ENCODE measurements around the gene IL22RA2.

IL22RA2 gene

DNA sequence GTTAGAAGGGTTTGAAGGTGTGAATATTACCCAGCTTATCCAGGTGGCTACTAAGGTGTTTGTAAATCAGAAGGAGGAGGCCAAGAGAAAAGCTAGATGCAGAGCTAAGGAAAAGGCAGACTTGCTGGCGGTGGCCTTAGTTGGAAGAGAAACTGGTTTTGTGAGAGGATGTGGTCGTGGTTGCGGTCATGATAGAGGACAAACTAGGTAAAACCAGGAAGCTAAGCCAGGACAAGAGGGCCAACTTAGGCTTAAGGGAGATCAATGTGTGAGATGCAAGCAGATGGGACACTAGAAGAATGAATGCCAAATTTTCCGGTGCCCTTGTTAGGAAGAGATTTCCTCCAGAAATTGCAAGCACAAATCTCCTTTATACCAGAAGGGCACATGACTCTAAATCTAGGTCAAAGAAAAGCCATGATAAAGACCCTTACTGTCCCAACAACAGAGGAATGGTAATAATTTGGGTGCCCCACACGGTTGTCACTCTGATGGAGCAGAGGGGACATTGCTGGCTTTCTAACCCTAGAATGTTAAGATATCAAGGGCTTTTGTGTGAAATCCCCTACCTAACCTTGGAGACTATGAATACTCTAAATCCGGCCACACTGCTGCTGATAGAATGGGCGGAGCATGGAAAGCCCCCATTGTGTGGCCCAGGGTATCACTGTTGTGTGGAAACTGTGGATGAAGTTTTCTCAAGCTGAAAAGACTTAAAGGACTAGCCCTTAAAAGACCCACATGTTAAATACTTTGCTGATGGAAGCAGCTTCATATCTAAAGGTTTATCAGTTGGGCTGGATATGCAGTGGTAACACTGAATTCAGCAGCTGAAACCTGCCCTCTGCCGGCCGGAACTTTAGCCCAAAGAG lies 7.8 kb downstream of the IL22RA2 start:
- peak; percentile 8 for DNase-seq

GRCh38 chr6:137163732-137164318 lies 9.6 kb downstream of the IL22RA2 start:
- no peak for DNase-seq

DNA sequence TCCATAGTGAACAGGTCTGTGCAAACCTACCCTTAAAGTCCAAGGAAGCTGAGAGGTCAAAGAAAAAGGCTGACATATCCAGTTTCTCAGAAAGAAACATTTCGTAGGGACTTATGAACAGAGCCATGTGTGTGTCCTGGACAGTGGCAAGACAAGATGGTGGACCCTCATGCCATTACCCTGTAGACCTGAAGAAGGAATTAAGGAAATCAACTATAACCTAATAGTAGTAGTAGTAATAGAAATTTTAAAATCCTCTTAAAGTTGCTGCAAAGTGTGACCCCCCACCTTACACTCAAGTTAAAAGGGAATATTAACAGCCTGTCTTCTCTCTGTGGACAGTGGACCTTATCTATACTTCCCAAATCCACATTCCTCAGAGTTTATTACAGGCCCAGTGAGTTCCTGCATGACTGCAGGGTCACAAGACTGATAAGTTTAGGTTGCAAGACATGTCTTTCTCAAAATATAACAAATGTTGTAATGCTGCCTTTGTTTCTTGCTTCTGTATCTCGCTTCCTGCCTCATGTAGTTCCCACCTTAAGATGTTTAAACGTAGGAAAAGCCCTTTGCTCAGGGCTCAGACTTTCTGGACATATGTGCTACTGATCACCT lies 10.6 kb downstream of the IL22RA2 start:
- no peak for DNase-seq

GRCh38 chr6:137161949-137162348 lies 11.5 kb downstream of the IL22RA2 start:
- no peak for DNase-seq

DNA sequence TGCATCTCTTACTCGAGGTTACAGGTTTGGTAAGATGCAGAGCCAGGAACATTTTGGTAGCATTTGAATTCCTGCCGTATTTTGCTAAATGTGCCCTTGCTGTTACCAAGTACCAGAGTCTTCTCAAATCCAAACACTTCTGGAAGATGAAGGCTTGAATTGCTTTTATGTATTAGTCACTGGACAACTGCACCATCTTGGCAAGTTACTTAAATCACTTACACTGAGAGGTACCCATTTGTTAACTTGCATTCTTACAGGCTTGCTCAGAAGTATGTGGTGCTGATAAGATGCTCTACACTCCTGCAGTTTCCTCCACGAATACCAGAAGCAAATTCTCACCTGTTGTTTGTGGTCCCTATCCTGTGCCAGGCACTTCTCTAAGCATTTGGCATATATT lies 12.7 kb downstream of the IL22RA2 start:
- no peak for DNase-seq

GRCh38 chr6:137159912-137160311 lies 13.5 kb downstream of the IL22RA2 start:
- DNase-seq: no peak

DNA sequence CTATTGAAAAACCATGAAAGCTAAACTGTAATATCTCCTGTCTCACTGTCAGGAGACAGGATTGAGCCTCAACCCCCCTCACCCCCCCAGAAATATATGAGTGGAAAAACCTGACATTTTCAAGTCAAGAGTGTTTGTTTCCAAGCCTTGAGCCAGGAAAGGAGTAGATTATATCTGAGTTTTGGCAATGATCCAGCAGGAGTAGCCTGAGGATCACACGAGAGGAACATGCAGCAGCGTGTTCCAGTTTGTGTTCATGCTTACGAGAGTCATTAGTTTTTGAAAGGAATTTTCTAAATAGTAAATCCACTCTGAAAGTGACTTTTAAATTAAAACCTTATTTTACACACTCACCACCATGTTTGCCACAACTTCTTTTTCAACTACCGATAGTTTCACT lies 15.8 kb downstream of the IL22RA2 start:
- DNase-seq: no peak

- no peak for DNase-seq
Measured at GRCh38 chr6:137156650-137157049, 16.8 kb downstream of the IL22RA2 start.

- DNase-seq: no peak
Measured at GRCh38 chr6:137155830-137156229, 17.6 kb downstream of the IL22RA2 start.

DNA sequence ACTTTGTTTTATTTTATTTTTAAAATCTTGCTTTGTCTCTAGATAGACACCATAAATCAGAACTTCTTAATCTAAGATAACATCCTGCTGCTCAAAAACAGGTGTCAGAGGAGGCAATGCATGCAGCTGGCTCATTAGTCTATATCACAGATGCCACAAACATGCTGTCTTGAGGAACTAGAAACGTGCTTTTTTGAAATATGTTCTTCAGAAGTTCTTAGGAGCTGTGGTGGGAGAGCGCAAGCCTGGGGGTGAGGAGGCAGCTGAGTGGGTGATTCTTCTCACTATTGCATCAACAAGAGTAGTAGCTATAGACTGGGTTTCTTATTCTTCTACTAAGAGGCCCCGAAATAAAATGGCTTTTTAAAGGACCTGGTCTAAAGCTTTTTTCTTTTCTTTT lies 23.4 kb downstream of the IL22RA2 start:
- DNase-seq: no peak

GRCh38 chr6:137149035-137149393 lies 24.4 kb downstream of the IL22RA2 start:
- no peak for DNase-seq

DNA sequence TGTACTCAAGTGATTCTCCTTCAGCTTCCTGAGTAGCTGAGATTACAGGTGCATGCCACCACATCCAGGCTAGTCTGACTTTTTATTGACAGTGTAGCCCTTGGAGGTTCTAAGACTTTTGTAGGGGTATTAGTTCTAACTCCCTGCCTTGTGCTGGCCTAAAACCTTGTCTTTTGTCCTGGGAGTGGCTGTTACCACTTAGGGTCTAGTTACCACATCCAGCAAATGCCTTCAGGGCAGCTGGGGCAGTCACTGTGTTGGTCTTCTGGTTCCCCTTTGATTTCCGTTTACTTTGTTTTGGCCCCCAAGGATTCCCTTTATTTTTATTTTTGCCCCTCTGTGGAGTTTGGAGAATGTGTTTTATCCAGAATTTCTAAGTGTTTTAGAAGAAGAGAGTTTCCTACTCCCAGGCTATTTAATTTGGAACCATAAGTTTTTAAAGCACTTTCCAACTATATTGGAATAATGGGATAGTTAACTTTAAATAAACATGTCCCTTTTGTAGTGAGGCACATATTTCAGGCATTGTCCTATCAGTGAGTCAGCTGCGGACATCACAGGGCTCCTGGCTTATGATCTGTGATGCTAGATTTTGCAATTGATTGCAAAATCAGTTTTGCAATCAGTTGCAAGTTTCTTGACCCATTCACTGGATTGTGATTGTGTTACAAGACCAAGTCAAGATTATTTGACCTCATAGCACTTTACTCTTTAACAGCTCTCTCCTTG lies 25.0 kb downstream of the IL22RA2 start:
- no peak for DNase-seq

DNA sequence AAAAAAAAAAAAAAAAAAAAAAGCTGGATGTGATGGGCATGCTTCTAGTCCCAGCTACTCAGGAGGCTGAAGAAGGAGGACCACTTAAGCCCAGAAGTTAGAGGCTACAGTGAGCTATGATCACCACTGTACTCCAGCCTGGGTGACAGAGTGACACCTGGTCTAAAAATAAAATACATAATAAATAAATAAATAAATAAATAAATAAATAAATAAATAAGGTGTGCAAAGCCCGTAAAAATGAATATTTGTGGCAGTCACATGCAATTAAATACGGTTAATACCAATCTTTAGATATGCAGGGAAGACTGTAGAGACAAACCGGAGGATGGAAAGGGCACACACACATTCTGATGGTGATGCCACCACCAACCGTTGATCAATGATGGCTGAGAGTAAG lies 26.2 kb downstream of the IL22RA2 start:
- DNase-seq: no peak

GRCh38 chr6:137146206-137146605 lies 27.2 kb downstream of the IL22RA2 start:
- DNase-seq: no peak

GRCh38 chr6:137145421-137145820 lies 28.0 kb downstream of the IL22RA2 start:
- DNase-seq: no peak

DNA sequence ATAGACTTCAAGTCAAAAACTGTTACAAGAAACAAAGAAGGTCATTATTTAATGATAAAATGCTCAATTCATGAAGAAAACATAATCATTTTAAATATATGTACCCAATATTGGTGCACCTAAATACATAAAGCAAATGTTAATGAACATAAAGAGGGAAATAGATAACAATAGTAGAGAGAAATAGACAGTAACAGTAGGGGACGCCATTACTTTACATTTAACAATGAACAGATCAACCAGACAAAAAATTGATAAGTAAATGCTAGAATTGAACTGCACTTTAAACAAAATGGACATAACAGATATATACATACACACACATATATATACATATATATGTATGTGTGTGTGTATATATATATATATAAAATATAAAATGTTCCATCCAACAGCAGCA lies 37.4 kb downstream of the IL22RA2 start:
- no peak for DNase-seq

DNA sequence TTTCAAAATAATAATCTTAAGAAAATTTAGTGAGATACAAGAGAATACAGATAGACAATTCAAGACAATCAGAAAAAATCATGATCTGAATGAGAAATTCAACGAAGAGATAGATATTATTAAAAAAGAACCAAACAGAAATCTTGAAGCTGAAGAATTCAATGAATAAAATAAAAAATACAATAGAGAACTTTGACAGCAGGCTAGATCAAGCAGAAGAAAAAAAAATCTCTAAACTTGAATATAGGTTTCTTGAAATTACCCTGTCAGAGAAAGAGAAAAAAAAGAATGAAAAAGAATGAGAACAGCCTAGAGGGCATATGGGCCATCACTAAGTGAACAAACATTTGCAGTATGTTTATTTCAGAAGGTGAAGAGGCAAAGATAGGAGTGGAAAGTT lies 39.0 kb downstream of the IL22RA2 start:
- DNase-seq: no peak

- DNase-seq: no peak
Measured at GRCh38 chr6:137133122-137133521, 40.3 kb downstream of the IL22RA2 start.

DNA sequence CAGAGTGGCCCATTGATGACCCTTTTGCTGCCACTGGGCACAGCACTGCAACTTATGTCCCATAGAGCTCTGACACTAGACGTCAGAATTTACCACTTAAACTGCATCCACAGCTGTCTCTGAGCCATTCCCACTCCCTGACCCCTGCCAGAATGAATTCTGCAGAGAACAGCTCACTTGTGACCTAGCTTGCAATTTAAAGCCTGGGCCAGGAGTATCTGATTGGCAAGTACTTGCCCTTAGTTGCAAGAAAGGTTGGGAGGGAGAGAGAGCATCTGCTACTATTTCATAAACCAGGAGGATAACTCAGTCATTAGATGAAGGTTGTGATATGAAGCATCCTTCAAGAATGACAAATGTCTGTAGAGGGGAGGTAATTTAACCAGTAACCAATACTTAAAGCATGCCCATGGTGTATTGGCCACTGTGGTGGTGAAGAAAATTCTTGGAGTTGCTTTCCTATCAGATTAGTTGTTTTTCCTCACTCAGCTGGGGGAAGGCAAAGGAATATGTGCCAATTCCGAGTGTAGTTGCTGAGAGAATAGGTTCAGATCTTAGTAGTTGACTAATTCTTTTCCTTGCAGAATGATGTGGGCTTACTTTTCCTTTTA lies 46.5 kb downstream of the IL22RA2 start:
- no peak for DNase-seq

GRCh38 chr6:137123078-137123477 lies 50.4 kb downstream of the IL22RA2 start:
- no peak for DNase-seq

DNA sequence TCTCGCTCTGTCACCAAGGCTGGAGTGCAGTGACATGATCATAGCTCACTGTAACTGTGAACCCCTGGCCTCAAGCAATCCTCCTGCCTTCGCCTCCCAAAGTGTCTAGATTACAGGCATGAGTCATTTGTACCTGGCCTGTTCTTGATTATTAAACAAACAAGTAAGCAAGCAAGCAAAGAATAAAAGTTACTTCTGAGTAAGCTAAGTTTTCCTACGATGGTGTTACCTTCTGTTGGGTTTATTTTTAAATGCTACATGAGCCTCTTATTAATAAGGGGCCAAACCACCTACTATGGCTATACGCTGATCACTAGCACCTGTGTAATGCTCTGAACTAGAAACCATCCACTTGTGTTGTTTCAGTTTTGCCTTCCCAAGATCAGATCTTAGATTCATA lies 50.8 kb downstream of the IL22RA2 start:
- DNase-seq: no peak

- no peak for DNase-seq
Measured at GRCh38 chr6:137121401-137121997, 51.9 kb downstream of the IL22RA2 start.

GRCh38 chr6:137120748-137121147 lies 52.7 kb downstream of the IL22RA2 start:
- DNase-seq: no peak

All from effector CD4-positive, alpha-beta T cell (primary cell).